Stimulated activated CD4-positive, alpha-beta T cell treated with anti-CD3 and anti-CD28 coated beads, Interleukin-1b, Interleukin-23, amount 100 ng/mL, for 4 hours (primary cell): Measurements from ENCODE around the gene PRRG4.
"Not testable (repeated sequence)": the region's sequence is repeated elsewhere in the genome, so short reads cannot be mapped to it uniquely, and the experiment has no call there.

Experiments
- DNase-seq, 2 donors: peaks; one replicate each; pipeline ENCODE4 v3.0.0-alpha.2; 2020; ENCODE audit warnings: low read depth in 2 of 2

The PRRG4 gene

GRCh38 chr11:32830796-32831195, 1.1 kb downstream of the PRRG4 start:
- no peak for DNase-seq

DNA sequence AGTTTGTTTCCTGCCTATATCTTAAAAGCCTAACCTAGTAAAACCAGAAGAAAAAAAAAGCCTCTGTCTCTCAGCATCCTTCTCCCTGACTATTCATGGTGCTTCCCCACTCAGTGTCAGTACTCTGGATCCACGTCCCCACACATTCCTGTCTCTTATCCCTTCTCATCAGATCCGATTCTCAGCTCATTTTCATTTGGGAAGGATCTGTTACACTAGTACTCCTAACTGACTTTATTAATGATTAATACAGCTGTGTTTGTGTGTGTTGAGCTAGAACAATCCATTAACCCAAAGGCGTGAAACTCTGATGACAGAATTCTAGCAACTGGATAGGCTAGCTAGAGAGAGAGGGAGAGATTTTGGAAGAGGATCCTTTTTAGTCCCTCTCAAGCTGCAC, 1.5 kb downstream of the PRRG4 start:
- DNase-seq: no peak

GRCh38 chr11:32833921-32834320, 4.2 kb downstream of the PRRG4 start:
- DNase-seq: no peak

- DNase-seq: no peak
Measured at GRCh38 chr11:32836946-32837345, 7.2 kb downstream of the PRRG4 start.

DNA sequence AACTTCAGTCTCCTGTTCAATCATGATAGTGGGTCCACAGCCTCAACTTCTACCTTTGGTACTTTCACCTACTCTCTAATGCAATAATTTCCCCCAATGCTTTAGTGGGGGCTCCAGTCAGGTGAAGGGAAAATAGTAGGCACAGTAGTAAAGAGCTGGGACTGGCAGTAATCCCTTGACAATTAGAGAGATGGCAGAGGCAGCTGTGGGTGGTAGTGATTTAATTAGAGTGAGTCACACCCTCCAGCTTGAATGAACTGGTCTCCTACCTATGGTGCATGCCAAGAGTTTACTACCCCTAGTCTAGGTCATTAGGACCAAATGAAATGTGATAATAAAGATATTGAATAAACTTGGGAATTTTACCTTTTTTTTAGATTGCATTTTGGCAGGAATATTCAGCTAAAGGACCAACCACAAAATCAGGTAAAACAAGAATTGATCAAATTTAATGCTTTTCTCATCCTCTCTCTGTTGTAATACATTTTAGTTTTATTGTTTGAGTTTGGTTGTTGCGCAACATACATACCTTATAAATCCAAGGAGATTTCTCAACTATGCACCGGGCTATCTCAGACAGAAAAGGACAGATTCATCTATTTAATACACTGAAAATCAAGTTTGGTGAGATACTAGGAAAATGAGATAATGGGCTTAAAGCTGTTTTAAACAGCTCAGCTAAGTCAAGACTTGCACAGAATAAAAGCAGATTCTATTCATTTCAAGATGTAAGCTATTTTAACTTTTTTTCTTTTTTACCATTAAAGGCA, 9.0 kb downstream of the PRRG4 start:
- no peak for DNase-seq

- no peak for DNase-seq
Measured at GRCh38 chr11:32839308-32839707, 9.6 kb downstream of the PRRG4 start.

DNA sequence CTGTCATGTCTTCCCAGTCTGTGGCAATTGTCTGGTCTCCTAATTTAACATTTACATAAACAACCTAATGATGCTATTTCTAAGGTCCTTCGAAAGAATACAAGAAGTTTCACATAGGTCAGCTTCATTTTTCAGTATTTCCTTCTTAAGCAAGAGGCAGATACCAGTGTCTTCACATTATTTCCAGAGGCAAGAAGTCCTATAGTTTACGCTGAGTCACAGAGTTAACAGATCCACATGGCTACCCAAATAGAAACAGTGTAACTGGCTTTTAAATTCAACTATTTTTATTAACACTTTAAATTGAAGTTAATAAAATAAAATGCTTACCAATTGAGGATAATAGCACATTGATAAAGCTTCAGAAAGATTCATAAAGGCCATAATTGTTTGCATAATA, 10.9 kb downstream of the PRRG4 start:
- no peak for DNase-seq

DNA sequence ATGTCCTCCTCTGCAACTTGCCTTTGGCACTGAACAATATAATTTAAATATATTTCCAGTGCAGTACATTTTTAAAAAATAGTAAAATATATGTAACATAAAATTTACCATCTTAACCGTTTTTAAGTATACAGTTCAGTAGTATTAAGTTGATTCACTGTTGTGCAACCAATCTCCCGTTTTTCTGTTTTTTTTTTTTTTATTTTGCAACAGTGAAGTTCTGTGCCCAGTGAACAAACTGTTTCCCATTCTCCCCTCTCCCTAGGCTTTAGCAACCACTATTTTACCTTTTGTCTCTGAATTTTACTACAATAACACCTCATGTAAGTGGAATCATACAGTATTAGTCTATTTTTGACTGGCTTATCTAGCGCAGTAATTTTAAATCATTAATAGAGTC, 13.8 kb downstream of the PRRG4 start:
- no peak for DNase-seq

GRCh38 chr11:32847511-32847910, 17.8 kb downstream of the PRRG4 start:
- no peak for DNase-seq

GRCh38 chr11:32849761-32850160, 20.0 kb downstream of the PRRG4 start:
- DNase-seq: no peak

GRCh38 chr11:32851251-32851650, 21.5 kb downstream of the PRRG4 start:
- DNase-seq: no peak

- DNase-seq: no peak
Measured at GRCh38 chr11:32852207-32852606, 22.5 kb downstream of the PRRG4 start.

- no peak for DNase-seq
Measured at GRCh38 chr11:32855601-32856000, 25.9 kb downstream of the PRRG4 start.

- no peak for DNase-seq
Measured at GRCh38 chr11:32858731-32859130, 29.0 kb downstream of the PRRG4 start.

DNA sequence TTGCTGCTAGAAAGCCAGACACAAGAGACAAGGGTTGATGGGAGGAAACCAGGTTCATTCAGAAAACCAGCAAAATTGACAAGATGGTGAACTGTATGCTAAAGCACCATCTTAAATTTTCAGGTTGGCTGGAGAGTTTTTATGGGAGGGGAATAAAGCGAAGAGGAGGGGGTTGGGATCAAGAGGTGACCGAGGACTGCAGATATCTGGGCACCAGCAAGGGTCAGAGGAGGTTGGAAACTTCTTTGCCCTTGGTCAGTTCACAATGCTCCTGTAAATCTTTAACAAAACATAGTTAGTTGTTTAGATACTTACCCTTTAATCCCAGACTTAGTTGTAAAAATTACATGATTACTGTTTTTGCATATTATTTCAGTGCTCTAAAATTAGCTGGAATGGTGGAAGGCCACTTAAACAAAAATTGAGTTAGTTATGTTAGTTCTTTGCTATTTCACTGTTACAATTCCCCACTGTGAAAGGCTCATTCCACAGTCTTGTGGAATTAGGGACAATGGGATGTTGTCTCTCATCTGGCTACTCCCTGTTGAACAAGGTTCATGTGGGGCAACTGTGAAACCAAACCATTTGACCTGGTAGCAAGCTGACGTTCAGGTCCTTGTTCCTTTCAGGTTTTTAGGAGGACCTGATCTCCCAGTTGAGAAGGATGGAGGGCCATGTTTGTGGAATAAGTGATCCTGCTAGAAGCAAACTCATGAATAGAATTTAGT, 32.3 kb downstream of the PRRG4 start:
- no peak for DNase-seq

GRCh38 chr11:32864555-32864954, 34.8 kb downstream of the PRRG4 start:
- no peak for DNase-seq

- DNase-seq: not testable (repeated sequence)
Measured at GRCh38 chr11:32868752-32869151, 39.0 kb downstream of the PRRG4 start.

GRCh38 chr11:32870676-32871075, 40.9 kb downstream of the PRRG4 start:
- DNase-seq: peak; percentile 15 to 17

DNA sequence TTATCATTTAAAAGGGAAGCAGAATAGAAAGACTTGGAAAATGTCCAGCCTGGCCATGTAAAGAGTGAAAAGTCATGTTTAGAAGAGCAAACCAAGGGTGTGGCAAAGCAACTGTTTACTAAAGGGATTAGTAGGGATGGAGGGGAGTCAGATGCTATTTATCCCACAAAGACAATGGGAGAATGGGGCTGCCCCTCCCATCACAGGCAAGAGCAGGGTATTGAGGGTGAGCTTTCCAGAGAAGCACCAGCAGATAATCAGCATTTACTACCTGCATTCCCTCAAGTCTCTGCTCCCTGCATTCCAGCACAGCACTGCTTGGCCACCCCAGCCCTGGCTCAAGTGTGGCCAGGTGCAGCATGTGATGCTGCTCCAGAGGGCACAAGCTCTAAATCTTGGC, 44.4 kb downstream of the PRRG4 start:
- DNase-seq: no peak

DNA sequence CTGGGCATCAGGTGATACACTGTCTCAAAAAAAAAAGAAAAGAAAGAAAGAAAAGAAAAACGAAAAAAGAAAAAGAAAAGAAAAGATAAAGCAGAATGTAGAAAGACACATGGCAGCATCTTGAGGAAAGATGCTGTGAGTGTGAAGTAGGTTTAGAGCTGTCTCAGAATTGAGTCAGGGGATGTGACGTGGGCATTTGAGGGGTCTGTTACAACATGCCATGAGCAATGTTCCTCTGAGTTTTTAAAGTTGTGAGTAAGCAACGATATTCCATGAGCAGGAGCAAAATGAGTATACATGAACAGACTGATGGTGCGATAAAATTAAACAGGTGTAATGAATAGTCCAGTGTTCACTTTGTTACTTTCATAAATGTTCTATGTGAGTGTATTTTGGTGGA, 51.6 kb downstream of the PRRG4 start:
- no peak for DNase-seq

GRCh38 chr11:32883421-32883820, 53.7 kb downstream of the PRRG4 start:
- DNase-seq: no peak

DNA sequence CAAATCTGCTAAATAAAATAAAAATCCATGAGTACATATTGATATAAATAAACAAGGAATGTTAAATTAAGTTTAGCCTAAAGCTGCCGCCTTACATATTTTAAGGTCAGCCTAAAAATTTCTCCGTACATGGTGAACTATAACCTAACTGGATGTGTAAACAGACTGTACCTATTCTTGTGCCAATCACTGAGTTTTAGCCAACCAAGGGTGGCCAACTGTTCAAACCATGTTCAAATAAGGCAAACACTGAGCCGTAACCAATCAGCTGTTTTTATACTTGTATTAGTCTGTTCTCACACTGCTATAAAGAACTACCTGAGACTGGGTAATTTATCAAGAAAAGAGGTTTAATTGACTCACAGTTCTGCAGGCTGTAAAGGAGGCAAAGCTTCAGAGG, 54.3 kb downstream of the PRRG4 start:
- no peak for DNase-seq

GRCh38 chr11:32884770-32885384, 55.1 kb downstream of the PRRG4 start:
- no peak for DNase-seq
